Activated CD8-positive, alpha-beta memory T cell treated with anti-CD3 and anti-CD28 coated beads for 1 hour (primary cell): ENCODE results near the gene ANO8.

Experiments
- DNase-seq, 2 donors: peaks; one replicate each; pipeline ENCODE4 v3.0.0-alpha.2; 2020; ENCODE audit warnings: low read depth in 1 of 2; ENCODE audit errors: extremely low read depth in 1 of 2

The ANO8 gene

GRCh38 chr19:17328517-17329365 lies 5.9 kb downstream of the ANO8 start:
- DNase-seq = no peak

- DNase-seq = no peak
These were observed 6.8 kb downstream of the ANO8 start for GRCh38 chr19:17327654-17328516.

GRCh38 chr19:17327068-17327653 lies 7.5 kb downstream of the ANO8 start:
- DNase-seq = no peak

GRCh38 chr19:17326595-17326966 lies 8.1 kb downstream of the ANO8 start:
- DNase-seq = no peak

- DNase-seq = no peak
These were observed 8.6 kb downstream of the ANO8 start for GRCh38 chr19:17325881-17326594.

- no peak for DNase-seq
These were observed 9.5 kb downstream of the ANO8 start for GRCh38 chr19:17325133-17325532.

- no peak for DNase-seq
These were observed 10.1 kb downstream of the ANO8 start for GRCh38 chr19:17324357-17325114.

- no peak for DNase-seq
These were observed 10.7 kb downstream of the ANO8 start for GRCh38 chr19:17323964-17324332.

GRCh38 chr19:17323300-17323963 lies 11.2 kb downstream of the ANO8 start:
- no peak for DNase-seq

GRCh38 chr19:17322854-17323253 lies 11.8 kb downstream of the ANO8 start:
- DNase-seq = no peak

GRCh38 chr19:17321655-17322489 lies 12.8 kb downstream of the ANO8 start:
- DNase-seq = no peak

GRCh38 chr19:17320435-17320834 lies 14.2 kb downstream of the ANO8 start:
- DNase-seq = no peak

GRCh38 chr19:17319473-17320238 lies 15.0 kb downstream of the ANO8 start:
- no peak for DNase-seq

- DNase-seq = no peak
These were observed 15.7 kb downstream of the ANO8 start for GRCh38 chr19:17318966-17319365.

GRCh38 chr19:17314007-17314593 lies 20.6 kb downstream of the ANO8 start:
- no peak for DNase-seq

GRCh38 chr19:17312189-17313113 lies 22.2 kb downstream of the ANO8 start:
- DNase-seq = no peak
